Endothelial cell of umbilical vein (primary cell): ENCODE measurements around the gene REPIN1. TPM values are rescaled to one million over a fixed set of nuclear protein-coding genes. Genes with fewer than 3 reads are reported as not detected.

Experiments used
- BruUV-seq: library from RNA; stranded (reverse); fragments of 400-500 nt; replicated peaks from 2 replicates; lab custom pipeline; 2021; lab: Mats Ljungman, UMichigan
- CTCF ChIA-PET: fragments of 300-600, 350-600 bp; sonication (Branson Sonifier 250); formaldehyde crosslinking; loops from one replicate; lab custom pipeline; 2021; ENCODE audit warnings: antibody characterized with exemption, inconsistent platforms; lab: Charles Lee
- POLR2A ChIA-PET: fragments of 300-600, 350-600 bp; sonication (Branson Sonifier 250); formaldehyde crosslinking; loops from one replicate; lab custom pipeline; 2021; ENCODE audit warnings: antibody characterized with exemption, inconsistent platforms; lab: Charles Lee
- DNase-seq: peaks from one replicate; pipeline ENCODE4 v3.0.0-alpha.2; 2011; ENCODE audit warnings: low read depth, low spot score
- FAIRE-seq: peaks from 2 replicates; lab custom pipeline; 2011; peaks lifted over from hg19 to GRCh38; lab: Jason Lieb, UNC
- H2AFZ ChIP-seq: 2 replicates; pipeline ENCODE4 v1.6.0; 2012; ENCODE audit warnings: low read depth, low read length, control low read depth, inconsistent platforms
- H3K27ac ChIP-seq: 2 replicates; pipeline ENCODE4 v1.5.1; 2011; ENCODE audit warnings: low read depth, mild to moderate bottlenecking, control low read depth, low read length, moderate library complexity; ENCODE audit not compliant: insufficient read depth
- H3K27me3 ChIP-seq, 2 experiments: 2 replicates each; pipeline versions ENCODE4 v1.6.0 to v1.6.1; 2011; ENCODE audit warnings: low read length in 2 of 2, mixed read lengths in 1 of 2; ENCODE audit not compliant: control insufficient read depth in 2 of 2, insufficient read depth in 2 of 2
- H3K36me3 ChIP-seq, 2 experiments: 2 replicates in 1 of 2; 3 replicates in 1 of 2; pipeline ENCODE4 v1.5.1; 2011; ENCODE audit warnings: low read length in 2 of 2, mild to moderate bottlenecking in 1 of 2, moderate library complexity in 1 of 2; ENCODE audit not compliant: control insufficient read depth in 2 of 2, insufficient read depth in 2 of 2; ENCODE audit errors: extremely low read depth in 1 of 2
- H3K4me1 ChIP-seq: 3 replicates; pipeline ENCODE4 v1.5.1; 2011; ENCODE audit warnings: mild to moderate bottlenecking, low read length; ENCODE audit not compliant: control insufficient read depth, insufficient read depth; ENCODE audit errors: extremely low read depth
- H3K4me2 ChIP-seq: 2 replicates; pipeline ENCODE4 v1.6.1; 2011; ENCODE audit warnings: low read length, control low read depth, mixed read lengths; ENCODE audit not compliant: insufficient read depth
- H3K4me3 ChIP-seq, 3 experiments: fragments of 200-600 bp in 1 of 3; sonication (generic), shearing (Covaris generic) in 1 of 3; replicated peaks in 1 of 3; 2 replicates each; pipeline ENCODE4 v1.5.1; 2011 to 2016; ENCODE audit warnings: control low read depth in 3 of 3, low read length in 3 of 3, mild to moderate bottlenecking in 2 of 3, inconsistent platforms in 1 of 3, low read depth in 1 of 3, moderate library complexity in 1 of 3; ENCODE audit not compliant: insufficient read depth in 1 of 3
- H3K79me2 ChIP-seq: 2 replicates; pipeline ENCODE4 v1.6.0; 2012; ENCODE audit warnings: low read length, inconsistent platforms; ENCODE audit not compliant: control insufficient read depth, insufficient read depth
- H3K9ac ChIP-seq: replicated peaks from 2 replicates; pipeline ENCODE3; 2011; ENCODE audit warnings: low read length, control low read depth; ENCODE audit not compliant: insufficient read depth; ENCODE audit errors: extremely low read depth
- H3K9me1 ChIP-seq: replicated peaks from 3 replicates; pipeline ENCODE4 v1.6.0; 2011; ENCODE audit warnings: mild to moderate bottlenecking, low read length; ENCODE audit not compliant: control insufficient read depth, insufficient read depth; ENCODE audit errors: extremely low read depth
- H3K9me3 ChIP-seq: replicated peaks from 2 replicates; pipeline ENCODE4 v1.5.1; 2012; ENCODE audit warnings: low read length, inconsistent platforms; ENCODE audit not compliant: control insufficient read depth, insufficient read depth
- H4K20me1 ChIP-seq: replicated peaks from 2 replicates; pipeline ENCODE3; 2011; ENCODE audit warnings: mild to moderate bottlenecking, low read length; ENCODE audit not compliant: control insufficient read depth, insufficient read depth; ENCODE audit errors: extremely low read depth
- CTCF ChIP-seq, 2 donors: IDR thresholded peaks; 1 replicate in 1 of 2; 2 replicates in 1 of 2; pipeline ENCODE4 v1.5.1; 2011; ENCODE audit warnings: low read length in 2 of 2, mild to moderate bottlenecking in 2 of 2, moderate library complexity in 2 of 2, control low read depth in 1 of 2, inconsistent platforms in 1 of 2, low read depth in 1 of 2; ENCODE audit not compliant: insufficient read depth in 1 of 2; ENCODE audit errors: extremely low read depth in 1 of 2
- EZH2 ChIP-seq: IDR thresholded peaks from 2 replicates; pipeline ENCODE4 v1.6.1; 2012; ENCODE audit warnings: borderline replicate concordance, low read depth, mild to moderate bottlenecking, moderate library complexity, low read length, inconsistent platforms; ENCODE audit not compliant: severe bottlenecking
- FOS ChIP-seq: IDR thresholded peaks from 2 replicates; pipeline ENCODE4 v1.6.1; 2011; ENCODE audit warnings: mild to moderate bottlenecking, low read length, moderate library complexity, borderline replicate concordance; ENCODE audit not compliant: insufficient read depth
- GATA2 ChIP-seq: IDR thresholded peaks from 2 replicates; pipeline ENCODE4 v1.7.0; 2011; ENCODE audit warnings: low read depth, mild to moderate bottlenecking, moderate library complexity, mixed read lengths, low read length; ENCODE audit not compliant: insufficient read length, insufficient read depth
- JUN ChIP-seq: IDR thresholded peaks from 2 replicates; pipeline ENCODE4 v1.6.1; 2011; ENCODE audit warnings: borderline replicate concordance, low read depth; ENCODE audit not compliant: insufficient read length, insufficient read depth
- MAX ChIP-seq: IDR thresholded peaks from 2 replicates; pipeline ENCODE4 v1.6.1; 2011; ENCODE audit not compliant: insufficient read depth, insufficient read length
- MYC ChIP-seq: IDR thresholded peaks from one replicate; pipeline ENCODE4 v1.6.1; 2011; ENCODE audit warnings: mild to moderate bottlenecking, low read depth, low read length
- POLR2A ChIP-seq: IDR thresholded peaks from 2 replicates; pipeline ENCODE4 v1.6.1; 2012; ENCODE audit warnings: low read depth, mild to moderate bottlenecking, control low read depth, low read length
- POLR2AphosphoS5 ChIP-seq: IDR thresholded peaks from 2 replicates; pipeline ENCODE4 v1.6.1; 2012; ENCODE audit warnings: low read depth, mild to moderate bottlenecking, control low read depth, low read length, moderate library complexity; ENCODE audit not compliant: insufficient read depth
- dilution Hi-C: fragments of 300-500 bp; cut with MboI; formaldehyde crosslinking; loops from one replicate; pipeline ENCODE4 v1.15.0; 2019; ENCODE audit warnings: low sequenced_read_pairs; ENCODE audit not compliant: extremely low pct_ligation_motif_present
- intact Hi-C: fragments of 100-400 bp; cut with micrococcal nuclease; formaldehyde crosslinking; loops from one replicate; pipeline ENCODE4 v1.10.0; 2022
- polyA plus RNA-seq, 4 experiments: library from polyadenylated mRNA; depleted of rRNA in 3 of 4; stranded (reverse) in 3 of 4; unstranded in 1 of 4; fragments of >200 nt; gene quantifications; 2 replicates each; pipeline versions ENCODE4 v1.2.1 to v1.2.3, GENCODE V29; 2011 to 2012; ENCODE audit warnings: missing spikeins in 1 of 4
- total RNA-seq: library from RNA; stranded (reverse); gene quantifications from 2 replicates; pipeline ENCODE4 v1.2.3, GENCODE V29; 2021

The REPIN1 gene
- total and polyA plus RNA-seq, 2 donors (not counting 3 experiments of a cell fraction or from before 2014, with no cell fraction given), result 108 to 140 TPM

- BruUV-seq, result no TSS peak
- POLR2A ChIA-PET, result no interaction called here
- Histone ChIP-seq H2AFZ (no peak overlapping the region), H3K9ac (no peak overlapping the region), H3K4me2 (no peak overlapping the region), H3K79me2 (no peaks in the 10 kb centered on the region), H3K27me3 (no peaks in the 10 kb centered on the region), H3K36me3 (no peaks in the 10 kb centered on the region), H4K20me1 (no peaks in the 10 kb centered on the region), H3K27ac (no peak overlapping the region), H3K4me1 (peaks cover 7% of the 10 kb centered on the region), H3K9me1 (no peaks in the 10 kb centered on the region), H3K4me3 (no peak overlapping the region), H3K9me3 (no peaks in the 10 kb centered on the region)
- dilution Hi-C loops (no loop called here), intact Hi-C loops (no loop called here)
- no peak for FAIRE-seq
- no peak for DNase-seq
- TF ChIP-seq JUN (no peak), CTCF (IDR thresholded peaks at IDR 0.05; ENCODE audit: extremely low read depth in 1 of 2, insufficient read depth in 1 of 2, low read depth in 1 of 2, low read length in 2 of 2) (no peak), GATA2 (no peak), EZH2 (no peak), POLR2A (no peak), MYC (no peak), POLR2AphosphoS5 (no peak), FOS (no peak), MAX (no peak)
- CTCF ChIA-PET, result no interaction called here
Measured at GRCh38 chr7:150321788-150322113, 46.9 kb upstream of the REPIN1 start.
